Caco-2 (cell line): ENCODE measurements around the gene LIN28A. TPM values are rescaled to one million over a fixed set of nuclear protein-coding genes. Genes with fewer than 3 reads are reported as not detected.

ENCODE experiments used
- BruUV-seq: library from RNA; stranded (reverse); fragments of 400-500 nt; replicated peaks from 2 replicates; lab custom pipeline; 2021; lab: Mats Ljungman, UMichigan
- CTCF ChIA-PET: fragments of 300-600 bp; sonication (Branson Sonifier 250); formaldehyde crosslinking; loops from one replicate; lab custom pipeline; 2022; ENCODE audit warnings: antibody characterized with exemption; lab: Charles Lee
- POLR2A ChIA-PET: fragments of 300-600 bp; sonication (Branson Sonifier 250); formaldehyde crosslinking; loops from one replicate; lab custom pipeline; 2022; ENCODE audit warnings: antibody characterized with exemption; lab: Charles Lee
- DNase-seq, 2 experiments: peaks; one replicate each; pipeline versions ENCODE4 v3.0.0 to v3.0.0-alpha.2; 2020 to 2022
- H3K27me3 ChIP-seq: replicated peaks from 2 replicates; pipeline ENCODE4 v1.6.0; 2011; ENCODE audit warnings: low read length; ENCODE audit not compliant: control insufficient read depth, insufficient read depth
- H3K36me3 ChIP-seq: 2 replicates; pipeline ENCODE4 v1.5.1; 2011; ENCODE audit warnings: low read length; ENCODE audit not compliant: control insufficient read depth, insufficient read depth
- H3K4me1 ChIP-seq: fragments of 250-450 bp; sonication (Bioruptor Pico); 2 replicates; pipeline ENCODE4 v1.5.1; 2020; ENCODE audit warnings: mild to moderate bottlenecking
- H3K4me3 ChIP-seq: 2 replicates; pipeline ENCODE4 v1.5.1; 2011; ENCODE audit warnings: low read depth, mild to moderate bottlenecking, control low read depth, low read length
- H3K9me3 ChIP-seq: fragments of 250-450 bp; sonication (Bioruptor Pico); 2 replicates; pipeline ENCODE4 v1.5.1; 2020; ENCODE audit warnings: mild to moderate bottlenecking, moderate library complexity
- H3K27ac Mint-ChIP-seq: one replicate; pipeline ENCODE4 v1.8.0; 2022; ENCODE audit warnings: mixed read lengths; ENCODE audit not compliant: unreplicated experiment
- H3K27me3 Mint-ChIP-seq: one replicate; pipeline ENCODE4 v1.8.0; 2022; ENCODE audit warnings: mixed read lengths; ENCODE audit not compliant: insufficient read depth, unreplicated experiment
- H3K36me3 Mint-ChIP-seq: one replicate; pipeline ENCODE4 v1.8.0; 2022; ENCODE audit warnings: mild to moderate bottlenecking, mixed read lengths; ENCODE audit not compliant: insufficient read depth, unreplicated experiment
- H3K4me1 Mint-ChIP-seq: one replicate; pipeline ENCODE4 v1.8.0; 2022; ENCODE audit warnings: low read depth, mixed read lengths; ENCODE audit not compliant: unreplicated experiment
- H3K4me3 Mint-ChIP-seq: one replicate; pipeline ENCODE4 v1.8.0; 2022; ENCODE audit warnings: mild to moderate bottlenecking, moderate library complexity, mixed read lengths; ENCODE audit not compliant: unreplicated experiment
- H3K9me3 Mint-ChIP-seq: one replicate; pipeline ENCODE4 v1.8.0; 2022; ENCODE audit warnings: mixed read lengths; ENCODE audit not compliant: unreplicated experiment
- CTCF ChIP-seq, 2 experiments: fragments of 200-600 bp in 1 of 2; IDR thresholded peaks; 1 replicate in 1 of 2; 2 replicates in 1 of 2; pipeline versions ENCODE4 v1.5.1 to v1.8.0; 2011 to 2022; ENCODE audit warnings: antibody characterized with exemption in 1 of 2, control low read depth in 1 of 2, inconsistent platforms in 1 of 2, low read depth in 1 of 2, low read length in 1 of 2, mild to moderate bottlenecking in 1 of 2, moderate library complexity in 1 of 2; ENCODE audit not compliant: insufficient read depth in 1 of 2, severe bottlenecking in 1 of 2, unreplicated experiment in 1 of 2
- intact Hi-C: fragments of 100-400 bp; cut with micrococcal nuclease; formaldehyde crosslinking; loops from one replicate; pipeline ENCODE4 v1.10.0; 2022; ENCODE audit not compliant: unreplicated experiment
- total RNA-seq: library from RNA; stranded (reverse); gene quantifications from 2 replicates; pipeline ENCODE4 v1.2.3, GENCODE V29; 2022

The LIN28A gene
- total RNA-seq, 1 experiment from 2014 or later = 5.7 TPM

- no peaks in the 10 kb centered on the region for H3K27me3 Mint-ChIP-seq
- peak overlapping the region; percentile 25 for H3K27ac Mint-ChIP-seq
- Histone ChIP-seq H3K27me3 (no peaks in the 10 kb centered on the region), H3K9me3 (no peaks in the 10 kb centered on the region), H3K36me3 (no peaks in the 10 kb centered on the region), H3K4me1 (peaks cover 33% of the 10 kb centered on the region), H3K4me3 (0 out of 2 replicates have a peak overlapping the region, but pooled peaks have one; percentile 2)
- no TSS peak for BruUV-seq
- intact Hi-C loops = no loop called here
- H3K4me3 Mint-ChIP-seq = peak overlapping the region; percentile 33
- peak; percentile 32 to 62 for DNase-seq
- H3K36me3 Mint-ChIP-seq = no peaks in the 10 kb centered on the region
- H3K9me3 Mint-ChIP-seq = no peaks in the 10 kb centered on the region
- no peak for TF ChIP-seq CTCF (IDR thresholded peaks at IDR 0.05; ENCODE audit: insufficient read depth in 1 of 2, low read depth in 1 of 2, low read length in 1 of 2, severe bottlenecking in 1 of 2, unreplicated experiment in 1 of 2)
- H3K4me1 Mint-ChIP-seq = peaks cover 7% of the 10 kb centered on the region
- CTCF ChIA-PET = no interaction called here
- POLR2A ChIA-PET = no interaction called here
Observed at GRCh38 chr1:26412180-26412840, 1.7 kb downstream of the LIN28A start.

GRCh38 chr1:26413031-26413430 lies 2.4 kb downstream of the LIN28A start:
- peaks cover 3% of the 10 kb centered on the region for H3K36me3 Mint-ChIP-seq
- TF ChIP-seq CTCF (IDR thresholded peaks at IDR 0.05; ENCODE audit: insufficient read depth in 1 of 2, low read depth in 1 of 2, low read length in 1 of 2, severe bottlenecking in 1 of 2, unreplicated experiment in 1 of 2) = no peak
- H3K9me3 Mint-ChIP-seq = no peaks in the 10 kb centered on the region
- peaks cover 7% of the 10 kb centered on the region for H3K4me1 Mint-ChIP-seq
- no peaks in the 10 kb centered on the region for H3K27me3 Mint-ChIP-seq
- POLR2A ChIA-PET = interaction anchor here (0.5 kb wide), 1 partner anchor 31 kb away, joined by 14 read pairs; no protein-coding TSS in a partner anchor
- Histone ChIP-seq H3K4me3 (no peak overlapping the region), H3K27me3 (no peaks in the 10 kb centered on the region), H3K36me3 (no peaks in the 10 kb centered on the region), H3K9me3 (no peaks in the 10 kb centered on the region), H3K4me1 (peaks cover 41% of the 10 kb centered on the region)
- H3K27ac Mint-ChIP-seq = no peak overlapping the region
- CTCF ChIA-PET = no interaction called here
- intact Hi-C loops = no loop called here
- peak overlapping the region; percentile 33 for H3K4me3 Mint-ChIP-seq
- no TSS peak for BruUV-seq
- DNase-seq = no peak

GRCh38 chr1:26417111-26417759 lies 6.6 kb downstream of the LIN28A start:
- Mint-ChIP-seq H3K27ac (peak overlapping the region; percentile 88), H3K4me1 (peaks cover 22% of the 10 kb centered on the region)

More at GRCh38 chr1:26417111-26417759, 6.6 kb downstream of the LIN28A start:
- BruUV-seq = no TSS peak
- H3K9me3 ChIP-seq = no peaks in the 10 kb centered on the region
- H3K36me3 ChIP-seq = no peaks in the 10 kb centered on the region
- no peaks in the 10 kb centered on the region for H3K27me3 ChIP-seq
- H3K4me3 ChIP-seq = no peak overlapping the region
- intact Hi-C loops = loop anchor here (1.0 kb wide), 1 partner anchor 132 kb away; no protein-coding TSS in a partner anchor
- Mint-ChIP-seq H3K36me3 (peaks cover 5% of the 10 kb centered on the region), H3K9me3 (no peaks in the 10 kb centered on the region), H3K4me3 (no peak overlapping the region), H3K27me3 (no peaks in the 10 kb centered on the region)
- DNase-seq = peak; percentile 82 to 85
- peaks cover 51% of the 10 kb centered on the region for H3K4me1 ChIP-seq
- POLR2A ChIA-PET = interaction anchor here (1.0 to 1.1 kb wide), 2 partner anchors 15 to 58 kb away, joined by 3 to 7 read pairs; partner anchors contain the start of gene DHDDS
- peak; percentile 78 to 81 for TF ChIP-seq CTCF (IDR thresholded peaks at IDR 0.05; ENCODE audit: insufficient read depth in 1 of 2, low read depth in 1 of 2, low read length in 1 of 2, severe bottlenecking in 1 of 2, unreplicated experiment in 1 of 2)
- CTCF ChIA-PET = interaction anchor here (0.5 to 2.2 kb wide), 21 partner anchors 9 to 542 kb away, joined by 3 to 16 read pairs (median 4); partner anchors contain the start of genes CEP85, CNKSR1, CRYBG2 and DHDDS
